CD4-positive, alpha-beta T cell treated with Interleukin-15 for 4 hours (primary cell): ENCODE results near the gene EDAR.

ENCODE experiments used
- DNase-seq: peaks from one replicate; pipeline ENCODE4 v3.0.0-alpha.2; 2020; ENCODE audit warnings: low spot score

Gene EDAR

GRCh38 chr2:108852375-108852774, 136.6 kb downstream of the EDAR start:
- no peak for DNase-seq

- DNase-seq = no peak
Measured at GRCh38 chr2:108847000-108847399, 142.0 kb downstream of the EDAR start.

- no peak for DNase-seq
Measured at GRCh38 chr2:108845923-108846322, 143.1 kb downstream of the EDAR start.
